Activated B cell treated with CpG ODN at 0.5 μM for 24 hours (primary cell): ENCODE measurements around the gene PHF23. TPM values are rescaled to one million over a fixed set of nuclear protein-coding genes. Genes with fewer than 3 reads are reported as not detected.

Experiments used
- ATAC-seq: fragments of 200-7000 bp; cut with Tn5 transposase; one replicate; pipeline ENCODE4 v1.10.0; 2021; ENCODE audit warnings: low read depth, mild to moderate bottlenecking, moderate library complexity
- CTCF ChIA-PET: fragments of 350-600 bp; sonication (Branson Sonifier 250); formaldehyde crosslinking; loops from one replicate; lab custom pipeline; 2021; ENCODE audit warnings: antibody characterized with exemption; lab: Charles Lee
- POLR2A ChIA-PET: fragments of 350-600 bp; sonication (Branson Sonifier 250); formaldehyde crosslinking; loops from one replicate; lab custom pipeline; 2021; ENCODE audit warnings: antibody characterized with exemption; lab: Charles Lee
- DNase-seq: peaks from one replicate; pipeline ENCODE4 v3.0.0; 2022
- H3K27ac Mint-ChIP-seq: one replicate; pipeline ENCODE4 v1.8.0; 2020; ENCODE audit warnings: mixed read lengths
- H3K27me3 Mint-ChIP-seq: one replicate; pipeline ENCODE4 v1.8.0; 2021; ENCODE audit warnings: mixed read lengths
- H3K36me3 Mint-ChIP-seq: one replicate; pipeline ENCODE4 v1.8.0; 2021; ENCODE audit warnings: low read depth, mixed read lengths
- H3K4me1 Mint-ChIP-seq: one replicate; pipeline ENCODE4 v1.8.0; 2021; ENCODE audit warnings: mixed read lengths
- H3K4me3 Mint-ChIP-seq: one replicate; pipeline ENCODE4 v1.8.0; 2020; ENCODE audit warnings: mild to moderate bottlenecking, mixed read lengths
- H3K9me3 Mint-ChIP-seq: one replicate; pipeline ENCODE4 v1.8.0; 2020; ENCODE audit warnings: mixed read lengths
- CTCF ChIP-seq: fragments of 200-600 bp; IDR thresholded peaks from one replicate; pipeline ENCODE4 v1.8.0; 2022; ENCODE audit warnings: antibody characterized with exemption, mild to moderate bottlenecking
- intact Hi-C: fragments of 100-400 bp; cut with micrococcal nuclease; formaldehyde crosslinking; loops from one replicate; pipeline ENCODE4 v1.15.1; 2024
- total RNA-seq: library from RNA; stranded (reverse); gene quantifications from 2 replicates; pipeline ENCODE4 v1.2.3, GENCODE V29; 2022

PHF23 gene
- total RNA-seq, 1 donor from 2014 or later, result 46.6 TPM

GRCh38 chr17:7219229-7219811 is 19.9 kb downstream of the PHF23 start:
- DNase-seq (no peak), ATAC-seq (no peak)
- intact Hi-C loops, result loop anchor here (1.0 to 5.0 kb wide), 2 partner anchors 14 to 133 kb away; partner anchors contain the start of gene KCTD11
- peak overlapping the region; percentile 96 for H3K4me3 Mint-ChIP-seq
- peaks cover 36% of the 10 kb centered on the region for H3K36me3 Mint-ChIP-seq
- ChIA-PET POLR2A (interaction anchor here (0.5 to 10.5 kb wide), 17 partner anchors 11 to 623 kb away, joined by 3 to 245 read pairs (median 4); partner anchors contain the start of genes CTDNEP1, DVL2, ELP5 and GABARAP), CTCF (interaction anchor here (1.2 to 2.7 kb wide), 3 partner anchors 23 to 174 kb away, joined by 4 to 24 read pairs (median 8); partner anchors contain the start of gene GABARAP)
- no peak for TF ChIP-seq CTCF
- H3K27ac Mint-ChIP-seq, result peak overlapping the region; percentile 91
- no peaks in the 10 kb centered on the region for H3K9me3 Mint-ChIP-seq
- H3K4me1 Mint-ChIP-seq, result peaks cover 59% of the 10 kb centered on the region
- no peaks in the 10 kb centered on the region for H3K27me3 Mint-ChIP-seq

GRCh38 chr17:7218758-7219157 is 20.5 kb downstream of the PHF23 start:
- peak overlapping the region; percentile 91 for H3K27ac Mint-ChIP-seq
- H3K36me3 Mint-ChIP-seq, result peaks cover 31% of the 10 kb centered on the region
- no peaks in the 10 kb centered on the region for H3K27me3 Mint-ChIP-seq
- peaks cover 65% of the 10 kb centered on the region for H3K4me1 Mint-ChIP-seq
- DNase-seq, result no peak
- H3K4me3 Mint-ChIP-seq, result no peak overlapping the region
- TF ChIP-seq CTCF, result no peak
- intact Hi-C loops, result loop anchor here (1.0 to 5.0 kb wide), 2 partner anchors 13 to 134 kb away; partner anchors contain the start of gene KCTD11
- ChIA-PET CTCF (interaction anchor here (1.2 kb wide), 1 partner anchor 173 kb away, joined by 4 read pairs; no protein-coding TSS in a partner anchor), POLR2A (interaction anchor here (0.6 to 10.5 kb wide), 6 partner anchors 10 to 467 kb away, joined by 3 to 245 read pairs (median 6); partner anchors contain the start of genes DVL2, GABARAP and PHF23)
- no peaks in the 10 kb centered on the region for H3K9me3 Mint-ChIP-seq
- ATAC-seq, result no peak

DNA sequence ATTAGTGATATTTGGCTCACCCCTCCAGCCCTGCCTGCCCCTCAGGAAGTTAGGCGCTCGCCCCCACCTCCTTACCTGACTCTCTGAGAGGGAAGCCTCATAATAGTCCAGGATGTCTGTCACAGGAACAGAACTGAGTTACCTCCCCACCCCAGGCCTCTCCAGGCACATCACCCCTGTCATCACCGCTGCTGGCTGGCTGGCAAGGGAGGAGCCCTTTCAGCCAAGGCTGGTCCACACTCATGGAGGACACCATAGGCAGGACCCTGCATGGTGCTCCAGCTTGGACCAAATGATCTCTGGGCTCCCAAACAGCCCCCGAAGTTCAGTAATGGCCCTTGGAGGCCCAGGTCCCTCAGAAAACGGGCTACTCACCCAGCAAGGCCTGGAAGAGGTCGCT is 21.1 kb downstream of the PHF23 start:
- Mint-ChIP-seq H3K27me3 (no peaks in the 10 kb centered on the region), H3K27ac (no peak overlapping the region), H3K4me1 (peaks cover 70% of the 10 kb centered on the region), H3K9me3 (no peaks in the 10 kb centered on the region), H3K4me3 (no peak overlapping the region), H3K36me3 (peaks cover 25% of the 10 kb centered on the region)
- DNase-seq (no peak), ATAC-seq (no peak)
- ChIA-PET POLR2A (interaction anchor here (0.6 to 10.5 kb wide), 3 partner anchors 18 to 314 kb away, joined by 3 to 245 read pairs (median 5); partner anchors contain the start of genes DVL2, GABARAP and PHF23), CTCF (no interaction called here)
- intact Hi-C loops, result loop anchor here (5.0 kb wide), 1 partner anchor 134 kb away; the partner anchor contains the start of gene KCTD11
- no peak for TF ChIP-seq CTCF

DNA sequence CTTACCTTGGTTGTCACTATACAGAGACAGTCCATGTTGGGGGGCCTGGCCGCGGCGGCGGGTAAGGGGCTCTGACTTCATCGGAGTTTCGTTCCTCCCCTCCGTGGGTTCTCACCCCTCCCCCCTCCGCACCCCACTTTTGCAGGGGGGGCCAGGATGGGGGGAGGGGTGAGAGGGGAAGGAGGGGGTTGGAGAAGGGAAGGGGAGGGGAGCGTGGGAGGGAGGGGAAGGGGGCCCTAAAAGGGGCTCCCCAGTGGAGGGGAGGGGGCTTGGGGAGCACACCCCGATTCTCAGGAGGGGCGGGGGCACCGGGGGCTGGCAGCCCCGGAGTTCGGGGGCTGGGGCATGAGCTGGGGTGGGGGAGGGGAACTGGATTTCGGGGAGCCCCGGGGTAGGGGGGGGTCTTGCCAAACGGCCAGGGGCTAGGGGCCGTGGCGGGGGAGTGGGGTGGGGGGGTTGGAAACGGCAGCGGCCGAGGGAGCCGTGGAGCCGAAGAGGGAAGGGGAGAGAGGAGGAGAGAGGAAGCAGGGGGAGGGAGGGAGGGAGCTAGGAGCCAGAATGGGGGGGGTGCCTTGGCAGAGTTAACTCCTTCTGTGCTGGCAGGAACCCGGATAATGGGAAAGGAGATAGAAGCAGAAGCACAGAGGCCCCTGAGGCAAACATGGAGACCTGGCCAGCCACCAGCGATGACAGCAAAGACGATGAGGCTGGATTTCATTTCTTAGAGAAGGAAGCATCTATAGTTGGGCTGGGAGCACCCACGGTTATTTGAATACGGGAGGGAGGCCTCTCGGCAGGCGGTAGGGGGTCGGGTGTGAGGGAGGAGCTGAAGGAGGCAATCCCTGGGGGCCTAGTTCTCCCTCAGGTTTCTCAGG is 21.9 kb downstream of the PHF23 start:
- TF ChIP-seq CTCF, result no peak
- Mint-ChIP-seq H3K4me1 (peaks cover 70% of the 10 kb centered on the region), H3K36me3 (peaks cover 17% of the 10 kb centered on the region), H3K27ac (no peak overlapping the region), H3K27me3 (no peaks in the 10 kb centered on the region), H3K4me3 (peak overlapping the region; percentile 46), H3K9me3 (no peaks in the 10 kb centered on the region)
- ChIA-PET CTCF (no interaction called here), POLR2A (interaction anchor here (0.8 to 10.5 kb wide), 2 partner anchors 19 to 92 kb away, joined by 3 to 245 read pairs; partner anchors contain the start of genes DVL2, GABARAP and PHF23)
- intact Hi-C loops, result loop anchor here (5.0 kb wide), 1 partner anchor 135 kb away; the partner anchor contains the start of gene KCTD11
- DNase-seq (no peak), ATAC-seq (no peak)
